Endodermal cell (in vitro differentiated cells): ENCODE results near the gene TSEN54. TPM values are rescaled to one million over a fixed set of nuclear protein-coding genes. Genes with fewer than 3 reads are reported as not detected.

ENCODE experiments used
- DNase-seq: peaks from one replicate; pipeline ENCODE4 v3.0.0-alpha.2; 2017
- H3K27ac ChIP-seq: 2 replicates; pipeline ENCODE4 v1.5.1; 2013; ENCODE audit warnings: mild to moderate bottlenecking, low read depth, low read length, moderate library complexity
- H3K27me3 ChIP-seq: 2 replicates; pipeline ENCODE4 v1.6.1; 2013; ENCODE audit warnings: mild to moderate bottlenecking, low read length, moderate library complexity; ENCODE audit not compliant: insufficient read depth, control insufficient read depth, poor library complexity, severe bottlenecking
- H3K36me3 ChIP-seq: 2 replicates; pipeline ENCODE4 v1.7.0; 2013; ENCODE audit warnings: mild to moderate bottlenecking, low read length, moderate library complexity; ENCODE audit not compliant: control insufficient read depth, insufficient read depth
- H3K4me1 ChIP-seq: one replicate; pipeline ENCODE4 v1.7.0; 2013; ENCODE audit warnings: low read length; ENCODE audit not compliant: control insufficient read depth, insufficient read depth
- H3K4me3 ChIP-seq: 2 replicates; pipeline ENCODE4 v1.5.1; 2013; ENCODE audit warnings: mild to moderate bottlenecking, low read length, moderate library complexity
- H3K9ac ChIP-seq: 2 replicates; pipeline ENCODE4 v1.6.1; 2013; ENCODE audit warnings: mild to moderate bottlenecking, low read length, moderate library complexity; ENCODE audit not compliant: poor library complexity, severe bottlenecking; ENCODE audit errors: extremely low read depth
- H3K9me3 ChIP-seq: 2 replicates; pipeline ENCODE4 v1.6.1; 2013; ENCODE audit warnings: mild to moderate bottlenecking, low read length, moderate library complexity; ENCODE audit not compliant: control insufficient read depth
- H3K27ac Mint-ChIP-seq: 2 replicates; pipeline ENCODE4 v1.8.0; 2020; ENCODE audit warnings: mixed read lengths
- H3K27me3 Mint-ChIP-seq: 2 replicates; pipeline ENCODE4 v1.8.0; 2021; ENCODE audit warnings: mild to moderate bottlenecking, mixed read lengths; ENCODE audit not compliant: insufficient read depth
- H3K36me3 Mint-ChIP-seq: 2 replicates; pipeline ENCODE4 v1.8.0; 2020; ENCODE audit warnings: low read depth, mixed read lengths
- H3K4me1 Mint-ChIP-seq: 2 replicates; pipeline ENCODE4 v1.8.0; 2020; ENCODE audit warnings: mixed read lengths
- H3K4me3 Mint-ChIP-seq: 2 replicates; pipeline ENCODE4 v1.8.0; 2020; ENCODE audit warnings: mild to moderate bottlenecking, moderate library complexity, mixed read lengths
- H3K9me3 Mint-ChIP-seq: 2 replicates; pipeline ENCODE4 v1.8.0; 2020; ENCODE audit warnings: mild to moderate bottlenecking, mixed read lengths
- WGBS, 2 experiments: methylation state at CpG; one replicate each; pipeline versions ENCODE4 v1.1.5 to v1.1.7; 2013; ENCODE audit warnings: missing lambda C conversion rate in 2 of 2, mixed read lengths in 1 of 2; ENCODE audit not compliant: insufficient coverage in 1 of 2, insufficient read length in 1 of 2; 5-methylcytosine and 5-hydroxymethylcytosine counted together
- total RNA-seq, 2 donors: library from RNA; stranded (reverse); fragmentation: NEBNext Ultra II Directional in 1 of 2; extraction: Animal tissue kit (Norgen Biotek cat#: 25700) in 1 of 2; gene quantifications; 2 replicates in 1 of 2; 3 replicates in 1 of 2; pipeline ENCODE4 v1.2.1, GENCODE V29; 2021
- TF ChIP-seq, protein P1 (sequence below): fragments of 200-600 bp; sonication (generic); conservative IDR thresholded peaks from 2 replicates; pipeline ENCODE4 v1.5.0; 2021; ENCODE audit warnings: antibody characterized with exemption, mild to moderate bottlenecking

TSEN54 gene
- total RNA-seq, 2 donors from 2014 or later: 37.7 to 39.1 TPM

DNA sequence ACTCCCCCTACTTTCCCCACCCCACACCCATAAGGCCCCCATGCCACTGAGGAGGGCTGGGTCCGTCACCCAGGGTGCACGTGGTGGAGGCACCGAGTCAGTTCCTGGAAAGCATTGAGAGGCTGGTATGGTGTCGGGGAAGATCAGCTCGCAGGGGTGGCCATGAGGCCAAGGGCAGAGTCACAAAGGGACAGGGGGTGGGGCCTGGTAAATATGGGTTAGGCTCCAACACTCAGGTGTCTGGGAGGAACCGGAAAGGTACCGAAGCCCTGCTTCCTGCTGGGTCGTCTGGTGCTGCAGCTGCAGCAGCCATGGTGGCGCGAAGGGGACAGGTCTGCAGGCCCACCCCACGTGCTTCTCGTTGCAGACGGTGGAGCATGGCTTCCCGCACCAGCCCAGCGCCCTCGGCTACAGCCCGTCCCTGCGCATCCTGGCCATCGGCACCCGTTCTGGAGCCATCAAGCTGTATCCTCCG lies 39.4 kb downstream of the TSEN54 start:
- TF ChIP-seq, protein P1, sequence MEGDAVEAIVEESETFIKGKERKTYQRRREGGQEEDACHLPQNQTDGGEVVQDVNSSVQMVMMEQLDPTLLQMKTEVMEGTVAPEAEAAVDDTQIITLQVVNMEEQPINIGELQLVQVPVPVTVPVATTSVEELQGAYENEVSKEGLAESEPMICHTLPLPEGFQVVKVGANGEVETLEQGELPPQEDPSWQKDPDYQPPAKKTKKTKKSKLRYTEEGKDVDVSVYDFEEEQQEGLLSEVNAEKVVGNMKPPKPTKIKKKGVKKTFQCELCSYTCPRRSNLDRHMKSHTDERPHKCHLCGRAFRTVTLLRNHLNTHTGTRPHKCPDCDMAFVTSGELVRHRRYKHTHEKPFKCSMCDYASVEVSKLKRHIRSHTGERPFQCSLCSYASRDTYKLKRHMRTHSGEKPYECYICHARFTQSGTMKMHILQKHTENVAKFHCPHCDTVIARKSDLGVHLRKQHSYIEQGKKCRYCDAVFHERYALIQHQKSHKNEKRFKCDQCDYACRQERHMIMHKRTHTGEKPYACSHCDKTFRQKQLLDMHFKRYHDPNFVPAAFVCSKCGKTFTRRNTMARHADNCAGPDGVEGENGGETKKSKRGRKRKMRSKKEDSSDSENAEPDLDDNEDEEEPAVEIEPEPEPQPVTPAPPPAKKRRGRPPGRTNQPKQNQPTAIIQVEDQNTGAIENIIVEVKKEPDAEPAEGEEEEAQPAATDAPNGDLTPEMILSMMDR: no peak
- 87 to 90% methylated on average over 13 to 21 of the region's 21 CpGs for WGBS, 2 experiments
- Mint-ChIP-seq H3K27ac (no peak overlapping the region), H3K4me3 (no peak overlapping the region), H3K4me1 (peaks cover 27% of the 10 kb centered on the region), H3K27me3 (no peaks in the 10 kb centered on the region), H3K36me3 (peaks cover 17% of the 10 kb centered on the region), H3K9me3 (no peaks in the 10 kb centered on the region)
- H3K4me1 ChIP-seq: peaks cover 21% of the 10 kb centered on the region
- H3K9me3 ChIP-seq: no peaks in the 10 kb centered on the region
- no peaks in the 10 kb centered on the region for H3K27me3 ChIP-seq
- DNase-seq: no peak
- no peak overlapping the region for H3K9ac ChIP-seq
- H3K4me3 ChIP-seq: no peak overlapping the region
- no peak overlapping the region for H3K27ac ChIP-seq
- H3K36me3 ChIP-seq: no peaks in the 10 kb centered on the region

DNA sequence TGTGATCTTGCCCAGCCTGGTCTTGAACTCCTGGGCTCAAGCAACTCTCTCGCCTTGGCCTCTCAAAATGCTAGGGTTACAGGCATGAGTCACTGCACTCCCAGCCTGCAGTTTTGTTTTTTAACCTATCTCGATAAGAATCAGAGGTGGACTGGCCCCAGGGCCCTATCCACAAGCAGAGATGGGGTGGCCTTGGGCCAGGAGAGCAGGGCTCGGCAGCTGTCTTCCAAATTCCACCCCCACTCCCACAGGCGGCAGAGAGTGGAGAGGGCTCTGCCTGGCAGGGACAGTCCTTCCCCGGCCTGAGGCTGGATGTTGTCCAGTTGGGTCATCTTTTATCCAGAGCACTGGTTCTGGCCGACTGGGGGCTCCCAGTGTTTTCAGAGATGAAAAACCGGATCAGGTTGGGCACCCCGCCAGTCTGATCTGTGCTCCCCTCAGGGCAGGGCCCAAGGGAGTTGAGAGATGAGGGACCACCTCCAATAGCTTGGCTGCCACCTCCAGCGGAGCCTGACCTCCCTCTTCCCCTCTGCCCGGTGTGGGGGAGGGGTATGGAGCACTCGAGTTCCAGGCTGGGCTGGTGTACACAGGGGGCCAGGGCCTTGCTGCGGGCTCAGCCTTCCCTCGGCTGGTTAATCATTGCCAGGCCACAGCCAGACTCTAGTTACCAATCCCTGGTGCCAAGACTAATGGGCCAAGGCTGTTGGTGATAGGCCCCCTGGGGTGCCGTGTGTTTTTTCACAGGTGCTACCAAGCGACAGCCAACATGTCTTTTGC lies 40.9 kb downstream of the TSEN54 start:
- H3K4me1 ChIP-seq: peaks cover 21% of the 10 kb centered on the region
- no peaks in the 10 kb centered on the region for H3K9me3 ChIP-seq
- peaks cover 22% of the 10 kb centered on the region for H3K4me1 Mint-ChIP-seq
- no peak overlapping the region for H3K27ac ChIP-seq
- 88 to 97% methylated on average over 7 to 14 of the region's 15 CpGs for WGBS, 2 experiments
- no peak overlapping the region for H3K4me3 ChIP-seq
- H3K9me3 Mint-ChIP-seq: no peaks in the 10 kb centered on the region
- no peak overlapping the region for H3K9ac ChIP-seq
- peak; percentile 81 for DNase-seq
- no peaks in the 10 kb centered on the region for H3K27me3 Mint-ChIP-seq
- no peaks in the 10 kb centered on the region for H3K36me3 ChIP-seq
- no peak overlapping the region for H3K4me3 Mint-ChIP-seq
- TF ChIP-seq, protein P1: no peak
- H3K27me3 ChIP-seq: no peaks in the 10 kb centered on the region
- H3K36me3 Mint-ChIP-seq: peaks cover 27% of the 10 kb centered on the region
- no peak overlapping the region for H3K27ac Mint-ChIP-seq

DNA sequence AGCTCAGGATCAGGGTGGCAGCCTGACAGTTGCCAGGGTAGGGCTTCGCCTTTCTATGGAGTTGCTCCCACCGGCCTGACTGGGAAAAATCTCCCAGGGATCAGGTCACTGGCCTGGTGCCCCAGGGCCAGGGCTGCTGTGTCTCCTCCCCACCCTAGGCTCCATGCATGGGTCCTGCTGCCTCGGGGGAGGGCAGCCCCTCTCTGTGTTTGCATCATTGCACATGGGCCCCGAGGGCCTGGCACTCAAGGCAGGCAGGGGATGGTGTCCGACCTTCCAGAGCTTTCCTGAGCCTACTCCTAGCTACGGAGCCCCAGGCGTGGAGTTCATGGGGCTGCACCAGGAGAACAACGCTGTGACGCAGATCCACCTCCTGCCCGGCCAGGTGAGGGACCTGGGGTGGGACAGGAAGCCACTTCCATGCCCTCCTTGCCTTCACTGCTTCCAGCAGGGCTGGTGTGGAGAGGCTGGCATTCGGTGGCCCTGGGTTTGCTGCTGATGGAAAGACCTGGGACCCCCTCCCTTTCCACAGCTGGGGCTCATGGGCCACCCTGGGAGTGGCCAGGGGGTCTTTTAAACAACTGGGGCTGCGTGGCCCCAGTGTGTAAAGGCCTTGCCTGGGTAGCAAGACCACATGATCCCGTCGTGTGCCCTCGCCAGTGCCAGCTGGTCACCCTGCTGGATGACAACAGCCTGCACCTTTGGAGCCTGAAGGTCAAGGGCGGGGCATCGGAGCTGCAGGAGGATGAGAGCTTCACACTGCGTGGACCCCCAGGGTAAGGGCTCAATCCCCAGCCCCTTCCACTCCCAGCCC lies 41.7 kb downstream of the TSEN54 start:
- TF ChIP-seq, protein P1: no peak
- no peaks in the 10 kb centered on the region for H3K36me3 ChIP-seq
- H3K4me3 Mint-ChIP-seq: no peak overlapping the region
- no peaks in the 10 kb centered on the region for H3K9me3 ChIP-seq
- peaks cover 15% of the 10 kb centered on the region for H3K4me1 Mint-ChIP-seq
- DNase-seq: no peak
- no peak overlapping the region for H3K9ac ChIP-seq
- peaks cover 14% of the 10 kb centered on the region for H3K4me1 ChIP-seq
- no peak overlapping the region for H3K27ac ChIP-seq
- H3K27ac Mint-ChIP-seq: no peak overlapping the region
- H3K27me3 Mint-ChIP-seq: no peaks in the 10 kb centered on the region
- H3K9me3 Mint-ChIP-seq: no peaks in the 10 kb centered on the region
- H3K27me3 ChIP-seq: no peaks in the 10 kb centered on the region
- 87 to 93% methylated on average over 14 to 18 of the region's 18 CpGs for WGBS, 2 experiments
- H3K4me3 ChIP-seq: no peak overlapping the region
- peaks cover 28% of the 10 kb centered on the region for H3K36me3 Mint-ChIP-seq
